HG03066 (cell line): Measurements from ENCODE around the gene ADIPOR2.
"Not testable (repeated sequence)": the region's sequence is repeated elsewhere in the genome, so short reads cannot be mapped to it uniquely, and the experiment has no call there.

ENCODE experiments used
- ATAC-seq: cut with Tn5 transposase; IDR thresholded peaks from one replicate; pipeline ENCODE4 v1.9.1; 2021; ENCODE audit warnings: low read depth; ENCODE audit not compliant: unreplicated experiment

The ADIPOR2 gene

GRCh38 chr12:1702713-1703112 is 11.8 kb downstream of the ADIPOR2 start:
- no peak for ATAC-seq

GRCh38 chr12:1703771-1704722 is 13.2 kb downstream of the ADIPOR2 start:
- ATAC-seq, result no peak

DNA sequence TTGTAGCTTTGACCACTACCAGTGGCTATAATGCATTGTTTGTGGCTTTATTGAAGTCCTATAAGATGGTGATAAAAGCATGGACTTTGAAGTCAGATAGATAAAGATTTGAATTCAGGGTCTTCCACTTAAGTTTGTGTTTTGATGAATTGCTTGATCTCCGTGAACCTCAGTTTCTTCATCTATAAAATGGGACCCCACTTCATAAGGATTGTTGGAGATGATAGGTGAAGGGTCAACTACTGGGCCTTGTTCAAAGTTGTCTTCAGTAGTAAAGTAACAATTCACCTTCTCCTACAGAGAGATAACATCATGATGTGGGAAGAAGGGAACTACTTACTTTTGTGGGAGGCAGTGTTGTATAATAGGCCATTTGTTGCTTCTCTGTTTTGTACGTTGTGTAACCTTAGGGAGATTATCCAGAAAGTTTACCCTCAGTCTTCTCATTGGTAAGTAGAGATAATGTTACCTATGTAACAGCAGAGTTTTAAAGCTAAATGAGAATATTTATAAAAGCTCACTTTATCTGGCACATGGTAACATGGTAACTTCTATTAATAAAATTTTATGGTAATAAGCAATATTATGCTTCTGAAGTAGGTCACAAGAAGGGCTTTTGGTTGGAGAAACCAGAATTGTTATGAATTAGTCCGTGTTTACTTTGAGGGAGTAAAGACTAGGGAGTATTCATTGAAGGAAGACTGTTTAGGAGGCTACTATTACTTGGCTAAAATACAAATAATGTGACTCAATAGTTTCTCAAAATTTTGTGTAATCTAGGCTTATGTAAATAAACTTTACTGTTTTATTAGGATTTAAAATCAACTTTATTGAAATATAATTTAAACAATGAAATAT is 15.1 kb downstream of the ADIPOR2 start:
- no peak for ATAC-seq

- ATAC-seq, result no peak
These were observed 15.7 kb downstream of the ADIPOR2 start for GRCh38 chr12:1706632-1706980.

DNA sequence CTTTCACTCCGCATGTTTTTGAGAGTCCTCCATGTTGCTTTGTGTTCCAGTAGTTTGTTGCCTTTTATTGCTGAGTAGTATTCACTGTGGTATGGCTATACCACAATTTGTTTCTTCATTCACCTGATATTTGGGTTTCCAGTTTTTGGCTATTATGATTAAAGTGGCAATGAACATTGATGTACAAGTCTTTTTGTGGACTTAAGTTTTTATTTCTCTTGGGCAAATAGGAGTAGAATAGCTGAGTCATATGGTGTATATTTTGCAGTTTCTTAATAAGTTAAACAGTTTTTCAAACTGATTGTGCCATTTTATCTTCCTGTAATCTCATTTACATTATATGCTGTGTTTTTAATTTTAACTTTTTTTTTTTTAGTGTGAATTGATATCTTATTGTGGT is 16.2 kb downstream of the ADIPOR2 start:
- ATAC-seq, result no peak

DNA sequence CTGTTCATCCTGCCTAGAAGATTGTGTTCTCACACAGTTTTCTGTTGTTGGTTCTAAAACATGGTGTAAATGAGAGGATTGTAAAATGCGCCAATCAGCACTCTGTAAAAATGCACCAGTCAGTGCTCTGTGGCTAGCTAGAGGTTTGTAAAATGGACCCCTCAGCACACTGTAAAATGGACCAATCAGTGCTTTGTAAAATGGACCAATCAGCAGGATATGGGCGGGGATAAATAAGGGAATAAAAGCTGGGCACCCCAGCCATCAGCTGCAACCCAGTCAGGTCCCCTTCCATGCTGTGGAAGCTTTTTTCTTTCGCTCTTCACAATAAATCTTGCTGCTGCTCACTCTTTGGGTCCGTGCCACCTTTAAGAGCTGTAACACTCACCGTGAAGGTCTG is 19.1 kb downstream of the ADIPOR2 start:
- not testable (repeated sequence) for ATAC-seq

- ATAC-seq, result not testable (repeated sequence)
These were observed 20.0 kb downstream of the ADIPOR2 start for GRCh38 chr12:1710870-1711269.

- not testable (repeated sequence) for ATAC-seq
These were observed 20.8 kb downstream of the ADIPOR2 start for GRCh38 chr12:1711536-1712211.

DNA sequence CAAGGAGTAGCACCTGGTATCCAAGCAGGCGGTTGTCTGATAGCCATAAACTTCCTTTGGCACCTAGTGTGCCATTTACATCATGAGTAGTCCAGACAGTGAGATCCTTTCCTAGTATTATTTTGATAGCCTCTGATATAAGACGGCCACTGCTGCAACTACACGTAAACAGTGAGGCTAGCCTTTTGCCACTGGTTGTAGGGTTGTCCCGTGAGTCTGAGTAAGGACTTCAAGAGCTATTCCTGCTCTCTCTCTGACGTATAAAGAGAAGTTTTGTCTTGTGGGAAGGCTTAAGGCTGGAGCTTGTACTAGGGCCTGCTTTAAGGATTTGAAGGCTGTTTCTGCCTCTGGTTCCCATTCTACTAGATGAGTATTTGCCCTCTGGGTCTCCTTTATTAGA is 21.4 kb downstream of the ADIPOR2 start:
- ATAC-seq, result not testable (repeated sequence)

GRCh38 chr12:1712852-1713251 is 22.0 kb downstream of the ADIPOR2 start:
- not testable (repeated sequence) for ATAC-seq

DNA sequence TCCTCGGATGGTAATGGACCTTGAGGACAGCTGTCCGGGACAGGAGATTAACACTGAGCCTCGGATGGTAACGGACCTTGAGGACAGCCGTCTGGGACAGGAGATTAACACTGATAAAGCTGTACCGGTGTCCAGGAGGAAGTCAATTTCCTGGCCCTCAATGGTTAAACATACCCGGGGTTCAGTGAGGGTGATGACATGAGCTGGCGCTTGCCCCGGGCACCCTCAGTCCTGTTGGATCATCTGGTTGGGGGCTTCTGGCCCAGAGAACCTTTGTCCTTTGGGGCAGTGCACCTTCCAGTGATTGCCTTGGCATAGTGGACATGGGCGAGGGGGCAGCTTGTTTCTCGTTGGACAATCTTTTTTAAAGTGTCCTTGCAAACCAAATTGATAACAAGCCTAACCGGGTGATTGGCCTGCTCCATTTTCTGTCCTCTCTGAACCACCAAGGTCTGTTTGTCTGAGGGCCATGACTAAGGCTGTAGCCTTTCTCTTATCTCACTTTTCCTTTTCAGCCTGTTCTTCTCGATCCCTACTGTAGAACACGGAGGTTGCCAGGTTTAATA is 23.0 kb downstream of the ADIPOR2 start:
- not testable (repeated sequence) for ATAC-seq

GRCh38 chr12:1715459-1715858 is 24.6 kb downstream of the ADIPOR2 start:
- not testable (repeated sequence) for ATAC-seq

- ATAC-seq, result no peak
These were observed 25.5 kb downstream of the ADIPOR2 start for GRCh38 chr12:1716215-1716862.

- no peak for ATAC-seq
These were observed 26.0 kb downstream of the ADIPOR2 start for GRCh38 chr12:1716911-1717310.

GRCh38 chr12:1719139-1719538 is 28.3 kb downstream of the ADIPOR2 start:
- ATAC-seq, result no peak

GRCh38 chr12:1720494-1720893 is 29.6 kb downstream of the ADIPOR2 start:
- no peak for ATAC-seq

DNA sequence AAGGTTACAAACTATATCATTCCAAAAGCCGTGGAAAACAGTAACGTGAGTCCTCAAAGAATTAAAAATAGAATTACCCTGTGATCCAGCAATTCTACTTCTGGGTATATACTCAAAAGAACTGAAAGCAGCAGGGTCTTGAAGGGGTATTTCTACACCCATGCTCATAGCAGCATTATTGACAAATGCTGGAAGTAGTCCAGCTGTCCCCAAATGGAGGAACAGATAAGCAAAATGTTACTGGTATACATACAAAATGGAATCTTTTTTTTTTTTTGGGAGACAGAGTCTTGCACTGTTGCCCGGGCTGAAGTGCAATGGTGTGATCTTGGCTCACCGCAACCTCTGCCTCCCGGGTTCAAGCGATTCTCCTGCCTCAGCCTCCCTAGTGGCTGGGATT is 32.9 kb downstream of the ADIPOR2 start:
- ATAC-seq, result no peak

GRCh38 chr12:1724250-1724649 is 33.4 kb downstream of the ADIPOR2 start:
- no peak for ATAC-seq

DNA sequence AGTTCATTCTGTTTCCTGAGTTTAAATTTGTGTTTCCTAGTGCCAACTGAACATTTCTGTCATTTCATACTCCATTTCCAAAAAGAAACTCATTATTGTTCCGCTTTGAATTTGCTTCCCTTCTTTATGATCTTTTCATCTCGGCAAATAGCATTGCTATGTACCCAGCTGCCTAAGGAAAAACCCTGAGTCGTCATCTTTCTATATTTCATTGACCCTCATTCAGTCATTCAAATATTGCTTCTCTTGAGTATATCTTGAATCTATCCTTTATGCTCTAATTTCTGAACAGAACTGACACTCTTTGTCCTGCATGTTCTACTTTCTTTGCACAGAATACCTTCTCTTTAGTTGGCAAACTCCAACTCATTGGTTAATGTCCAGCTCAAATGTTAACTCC is 35.9 kb downstream of the ADIPOR2 start:
- ATAC-seq, result no peak

- no peak for ATAC-seq
These were observed 38.0 kb downstream of the ADIPOR2 start for GRCh38 chr12:1728824-1729223.
